NK-92 (cell line): ENCODE data around the gene ARHGAP23.

ENCODE experiments used
- DNase-seq: peaks from one replicate; lab custom pipeline; 2025; ENCODE audit not compliant: unreplicated experiment; lab: John Stamatoyannopoulos, UW

Gene ARHGAP23

GRCh38 chr17:38442548-38442947 lies 14.3 kb downstream of the ARHGAP23 start:
- no peak for DNase-seq

GRCh38 chr17:38443356-38444031 lies 15.2 kb downstream of the ARHGAP23 start:
- no peak for DNase-seq

GRCh38 chr17:38444151-38444550 lies 15.9 kb downstream of the ARHGAP23 start:
- DNase-seq, result no peak

- DNase-seq, result no peak
These were observed 19.3 kb downstream of the ARHGAP23 start for GRCh38 chr17:38447502-38448085.

- no peak for DNase-seq
These were observed 20.0 kb downstream of the ARHGAP23 start for GRCh38 chr17:38448208-38448771.

- DNase-seq, result no peak
These were observed 21.1 kb downstream of the ARHGAP23 start for GRCh38 chr17:38449364-38449763.

GRCh38 chr17:38450557-38451029 lies 22.3 kb downstream of the ARHGAP23 start:
- no peak for DNase-seq

- DNase-seq, result no peak
These were observed 23.0 kb downstream of the ARHGAP23 start for GRCh38 chr17:38451030-38451839.

- DNase-seq, result no peak
These were observed 23.7 kb downstream of the ARHGAP23 start for GRCh38 chr17:38451840-38452529.

GRCh38 chr17:38452719-38453118 lies 24.5 kb downstream of the ARHGAP23 start:
- DNase-seq, result no peak

GRCh38 chr17:38453951-38454421 lies 25.7 kb downstream of the ARHGAP23 start:
- no peak for DNase-seq

- DNase-seq, result no peak
These were observed 26.3 kb downstream of the ARHGAP23 start for GRCh38 chr17:38454532-38454931.

GRCh38 chr17:38455288-38455915 lies 27.1 kb downstream of the ARHGAP23 start:
- no peak for DNase-seq

- DNase-seq, result no peak
These were observed 28.0 kb downstream of the ARHGAP23 start for GRCh38 chr17:38456031-38456815.

- no peak for DNase-seq
These were observed 29.5 kb downstream of the ARHGAP23 start for GRCh38 chr17:38457577-38458371.

- no peak for DNase-seq
These were observed 30.3 kb downstream of the ARHGAP23 start for GRCh38 chr17:38458521-38458920.

GRCh38 chr17:38459567-38459966 lies 31.3 kb downstream of the ARHGAP23 start:
- no peak for DNase-seq

- DNase-seq, result no peak
These were observed 31.9 kb downstream of the ARHGAP23 start for GRCh38 chr17:38460082-38460715.
